Right hindlimb (tissue), 1 donor: ENCODE measurements around the gene KCP.
A peak's percentile ranks its signal among the peaks of the same experiment; 100 is the strongest.

Experiments used
- DNase-seq: peaks from one replicate; pipeline ENCODE4 v3.0.0-alpha.2; 2018

The KCP gene

DNA sequence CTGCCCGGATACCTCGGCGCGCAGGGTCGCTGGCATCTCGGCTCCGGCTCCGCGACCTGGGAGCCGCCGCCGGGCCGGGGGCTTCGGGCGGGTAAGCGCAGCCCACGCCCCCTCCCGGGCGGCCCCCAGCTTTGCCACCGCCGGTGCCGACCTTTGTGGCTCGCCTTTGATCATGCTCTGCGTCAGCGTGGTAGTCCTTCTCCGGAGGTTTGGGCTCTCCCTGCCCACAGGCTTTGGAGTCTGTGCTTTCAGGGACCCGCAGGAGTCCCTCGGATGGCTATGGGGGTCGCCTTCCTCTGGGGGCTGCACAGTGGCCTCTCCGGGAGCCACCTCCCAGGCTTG, 40.6 kb downstream of the KCP start:
- DNase-seq = no peak

GRCh38 chr7:128869138-128869943, 41.2 kb downstream of the KCP start:
- DNase-seq = peak; percentile 67

GRCh38 chr7:128868624-128869137, 41.8 kb downstream of the KCP start:
- no peak for DNase-seq

GRCh38 chr7:128867842-128868623, 42.5 kb downstream of the KCP start:
- no peak for DNase-seq

GRCh38 chr7:128867241-128867640, 43.3 kb downstream of the KCP start:
- DNase-seq = no peak

DNA sequence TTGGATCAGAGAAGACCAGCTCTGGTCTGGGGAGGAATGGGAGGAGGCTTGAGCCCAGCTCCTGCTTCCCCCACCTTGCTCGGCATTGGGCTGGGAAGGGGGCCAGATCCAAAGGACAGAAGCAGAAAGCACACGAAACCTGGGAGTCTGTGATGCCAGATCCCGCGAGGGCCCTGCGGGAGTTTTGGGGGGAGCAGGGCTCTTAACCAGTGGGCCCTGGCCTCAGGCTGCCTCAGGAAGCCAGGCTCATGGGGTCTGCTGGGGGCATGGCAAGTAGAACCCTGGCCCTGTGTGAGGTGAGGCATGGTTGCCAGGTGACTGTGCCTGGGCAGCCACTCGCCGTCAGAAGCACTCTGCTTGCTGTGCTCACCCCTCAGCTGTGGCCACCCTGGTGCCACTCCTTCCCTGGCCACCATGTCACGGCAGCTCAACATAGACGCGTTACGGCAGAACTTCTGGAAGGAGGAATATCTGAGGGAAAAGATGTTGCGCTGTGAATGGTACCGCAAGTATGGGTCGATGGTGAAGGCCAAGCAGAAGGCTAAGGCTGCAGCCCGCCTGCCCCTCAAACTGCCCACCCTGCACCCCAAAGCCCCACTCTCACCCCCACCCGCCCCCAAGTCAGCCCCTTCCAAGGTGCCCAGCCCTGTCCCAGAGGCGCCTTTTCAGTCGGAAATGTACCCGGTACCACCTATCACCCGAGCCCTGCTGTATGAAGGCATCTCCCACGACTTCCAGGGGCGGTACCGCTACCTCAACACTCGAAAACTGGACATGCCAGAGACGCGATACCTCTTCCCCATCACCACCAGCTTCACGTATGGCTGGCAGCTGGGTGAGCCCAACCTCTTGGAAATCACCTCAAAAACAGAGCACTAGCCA, 44.3 kb downstream of the KCP start:
- no peak for DNase-seq

GRCh38 chr7:128865303-128865702, 45.2 kb downstream of the KCP start:
- no peak for DNase-seq

DNA sequence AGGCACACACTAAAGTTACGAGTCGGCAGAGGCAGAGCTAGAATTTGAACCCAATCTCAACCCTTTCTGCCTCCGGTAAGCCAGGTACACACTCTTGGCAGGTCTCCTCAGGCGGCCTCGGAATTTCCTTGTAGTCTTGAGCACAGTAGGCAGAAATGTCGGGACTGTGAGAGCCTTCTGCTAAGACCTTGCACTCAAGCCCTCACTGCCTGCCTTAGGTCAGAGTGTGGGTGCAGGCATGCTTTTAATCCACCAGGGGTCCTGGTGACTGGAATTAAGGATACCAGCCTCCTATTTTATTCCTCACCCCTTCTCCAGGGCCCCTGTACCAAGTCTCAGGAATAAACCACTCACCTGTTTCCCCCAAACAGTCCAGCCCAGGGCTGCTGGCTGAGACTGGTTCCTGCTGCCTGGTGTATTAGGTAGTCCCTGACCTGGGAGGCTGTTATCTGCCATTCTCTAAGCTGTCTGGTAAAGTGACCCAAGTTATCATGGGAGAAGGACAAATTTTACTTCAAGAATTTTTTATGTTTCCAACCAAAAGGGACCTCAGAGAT, 47.0 kb downstream of the KCP start:
- DNase-seq = no peak

GRCh38 chr7:128862571-128863432, 47.7 kb downstream of the KCP start, which contains the start of gene ATP6V1F:
Gene ATP6V1F (plus strand): TSS chr7:128862856. CDS start chr7:128862905, 49 bp downstream.
- peak; percentile 100 for DNase-seq

GRCh38 chr7:128861957-128862570, 48.4 kb downstream of the KCP start:
- no peak for DNase-seq

GRCh38 chr7:128860158-128861073, 50.1 kb downstream of the KCP start:
- no peak for DNase-seq

DNA sequence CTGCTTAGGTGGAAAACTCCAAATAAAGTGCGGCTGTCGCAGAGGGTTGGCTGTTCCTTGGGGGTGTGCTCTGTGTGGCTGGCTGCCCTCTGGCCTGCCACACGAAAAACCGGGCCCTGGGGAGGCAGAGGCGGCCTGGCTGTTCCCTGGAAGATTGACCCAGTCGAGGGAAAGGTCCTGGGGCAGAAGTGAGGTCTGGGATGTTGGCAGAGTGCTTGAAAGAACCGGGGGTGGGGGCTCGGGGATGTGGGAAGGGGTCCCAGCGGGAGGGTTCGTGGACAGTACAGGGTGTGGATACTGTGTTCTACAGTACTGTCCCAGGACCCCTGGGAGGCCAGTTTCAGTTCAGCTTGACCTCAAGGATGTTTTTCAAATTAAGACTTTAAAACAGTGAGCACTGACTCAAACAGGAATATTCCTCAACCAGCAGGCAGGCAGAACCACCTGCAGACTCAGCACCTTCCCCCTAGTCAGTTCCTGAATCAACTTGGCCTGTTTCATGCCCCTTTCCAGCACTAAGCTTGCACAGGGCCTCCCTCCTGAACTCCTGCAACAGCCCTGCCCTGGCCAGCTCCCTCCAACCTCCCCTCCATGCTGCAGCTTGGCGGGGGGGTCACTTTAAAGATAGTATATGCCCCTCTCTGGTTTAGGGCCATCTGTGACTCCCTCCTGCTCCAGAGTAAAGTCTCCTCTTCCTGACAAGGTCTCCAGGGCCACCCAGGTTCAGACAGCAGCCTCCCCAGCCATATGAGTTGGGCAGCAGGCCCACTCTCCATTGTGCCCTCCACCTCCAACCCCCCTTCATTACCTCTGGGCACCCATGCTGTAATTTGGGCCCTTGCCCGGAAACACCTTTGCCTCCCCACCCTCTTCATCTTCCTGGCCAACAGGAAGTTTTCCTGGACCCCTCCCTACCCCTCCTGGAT, 51.0 kb downstream of the KCP start:
- DNase-seq = no peak

DNA sequence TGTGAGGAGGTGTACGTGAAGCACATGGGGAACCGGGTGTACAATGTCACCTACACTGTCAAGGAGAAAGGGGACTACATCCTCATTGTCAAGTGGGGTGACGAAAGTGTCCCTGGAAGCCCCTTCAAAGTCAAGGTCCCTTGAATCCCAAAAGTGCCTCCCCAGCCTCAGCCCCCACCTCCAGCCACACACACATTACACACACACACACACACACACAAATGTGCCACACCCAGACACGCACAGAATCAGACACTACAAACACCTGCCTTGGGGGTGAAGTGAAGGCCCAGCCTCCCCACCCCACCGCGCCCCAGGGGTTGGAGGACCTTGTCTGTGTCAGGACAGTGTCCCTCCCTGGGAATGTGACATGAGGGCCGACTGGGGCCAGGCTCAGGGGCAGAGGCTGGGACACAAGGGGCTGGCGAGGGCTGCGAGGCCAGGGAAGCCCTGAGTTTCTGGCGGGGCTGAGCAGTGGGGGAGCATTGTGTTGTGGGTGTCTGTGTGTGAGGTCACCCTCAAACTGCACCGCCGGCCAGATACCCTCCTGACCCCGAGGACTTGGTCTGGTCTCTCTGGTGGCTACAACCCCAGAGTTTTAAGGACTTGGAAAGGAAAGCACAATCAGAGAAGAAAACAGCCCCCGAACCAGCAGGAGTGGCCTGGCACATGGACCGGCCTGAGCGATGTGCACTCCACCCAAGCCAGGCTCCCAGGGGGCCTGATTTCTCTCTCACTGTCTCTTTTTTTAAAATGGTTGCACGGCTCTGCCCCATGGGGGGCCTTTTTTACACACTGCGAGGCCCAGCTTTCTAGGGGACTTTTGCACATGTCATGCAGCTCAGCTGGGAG, 51.9 kb downstream of the KCP start:
- DNase-seq = no peak

- DNase-seq = no peak
Measured at GRCh38 chr7:128856001-128856718, 54.3 kb downstream of the KCP start.

- no peak for DNase-seq
Measured at GRCh38 chr7:128855559-128855958, 55.0 kb downstream of the KCP start.

DNA sequence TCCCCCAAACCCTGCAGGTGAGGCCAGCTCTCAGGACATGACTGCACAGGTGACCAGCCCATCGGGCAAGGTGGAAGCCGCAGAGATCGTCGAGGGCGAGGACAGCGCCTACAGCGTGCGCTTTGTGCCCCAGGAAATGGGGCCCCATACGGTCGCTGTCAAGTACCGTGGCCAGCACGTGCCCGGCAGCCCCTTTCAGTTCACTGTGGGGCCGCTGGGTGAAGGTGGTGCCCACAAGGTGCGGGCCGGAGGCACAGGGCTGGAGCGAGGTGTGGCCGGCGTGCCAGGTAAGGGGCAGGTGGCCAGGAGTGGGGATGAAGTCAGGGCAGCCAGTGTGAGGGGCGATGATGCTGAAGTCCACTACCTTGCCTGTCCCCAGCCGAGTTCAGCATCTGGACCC, 56.1 kb downstream of the KCP start:
- DNase-seq = no peak

GRCh38 chr7:128853799-128854198, 56.7 kb downstream of the KCP start:
- no peak for DNase-seq
